Colon (tissue), 2 donors: ENCODE data around the gene ARHGEF10L.
A peak's percentile ranks its signal among the peaks of the same experiment; 100 is the strongest.

Experiments used
- FAIRE-seq: peaks from 2 replicates; lab custom pipeline; 2012; peaks lifted over from hg19 to GRCh38; lab: Jason Lieb, UNC
- donor health status: control.
- donor health status: control.

Gene ARHGEF10L

DNA sequence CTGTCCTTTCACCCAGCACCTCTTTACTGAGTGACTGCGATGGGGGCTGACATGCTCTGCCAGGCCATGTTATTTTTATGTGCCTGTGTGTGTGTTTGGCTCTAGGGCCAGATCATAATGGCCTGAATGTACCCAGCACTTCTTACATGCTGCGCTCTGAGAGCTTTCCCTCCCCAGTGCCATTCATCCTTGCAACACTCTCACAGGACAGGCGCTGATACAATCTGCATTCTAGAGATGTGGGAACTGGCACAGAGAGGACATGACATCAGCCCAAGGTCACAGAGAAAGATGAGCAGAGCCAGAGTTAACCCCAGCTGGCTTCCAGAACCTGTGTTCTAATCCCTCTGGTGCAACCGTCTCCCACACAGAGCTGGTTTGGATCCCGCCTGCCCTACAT lies 54.5 kb downstream of the ARHGEF10L start:
- FAIRE-seq = no peak

DNA sequence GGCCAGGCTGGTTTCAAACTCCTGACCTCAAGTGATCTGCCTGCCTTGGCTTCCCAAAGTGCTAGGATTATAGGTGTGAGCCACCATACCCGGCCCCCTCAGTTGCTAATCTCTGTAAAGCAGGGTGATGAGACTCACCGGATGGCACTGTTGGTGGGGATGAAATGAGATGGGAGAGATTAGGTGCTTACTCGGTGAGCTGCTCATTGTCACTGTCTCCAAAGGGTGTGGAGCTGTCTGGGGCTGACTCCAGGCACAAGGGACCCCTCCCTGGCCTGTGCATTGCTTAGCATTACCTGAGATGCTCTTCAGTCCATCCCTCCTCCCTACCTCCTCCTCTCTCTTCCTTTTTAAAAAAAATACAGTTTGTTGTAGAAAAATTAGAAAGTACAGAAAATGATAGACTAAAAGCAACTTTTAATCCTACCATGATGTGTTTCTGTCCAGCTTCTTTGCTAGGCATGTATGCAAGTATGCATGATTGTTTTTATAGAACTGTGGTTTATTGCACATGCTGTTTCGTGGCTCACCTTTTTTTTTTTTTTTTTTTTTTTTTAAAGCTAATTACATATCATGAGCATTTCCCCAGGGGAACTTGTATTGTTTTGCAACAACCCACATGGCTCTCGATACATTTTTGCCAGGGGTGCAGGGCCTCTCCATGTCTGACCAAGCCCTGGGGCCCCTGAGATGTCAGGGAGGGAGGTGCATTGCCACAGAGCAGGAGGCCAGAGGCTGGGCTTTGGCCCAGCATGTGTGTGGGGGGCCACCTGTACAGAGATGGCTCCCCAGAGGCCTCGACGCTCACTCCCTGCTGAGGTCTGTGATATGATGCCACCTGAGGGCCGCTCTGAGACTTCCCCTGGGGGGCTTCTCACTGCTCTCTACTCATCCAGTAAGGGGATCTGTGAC lies 55.4 kb downstream of the ARHGEF10L start:
- peak; percentile 10 for FAIRE-seq

- no peak for FAIRE-seq
These were observed 56.1 kb downstream of the ARHGEF10L start for GRCh38 chr1:17595602-17595925.

DNA sequence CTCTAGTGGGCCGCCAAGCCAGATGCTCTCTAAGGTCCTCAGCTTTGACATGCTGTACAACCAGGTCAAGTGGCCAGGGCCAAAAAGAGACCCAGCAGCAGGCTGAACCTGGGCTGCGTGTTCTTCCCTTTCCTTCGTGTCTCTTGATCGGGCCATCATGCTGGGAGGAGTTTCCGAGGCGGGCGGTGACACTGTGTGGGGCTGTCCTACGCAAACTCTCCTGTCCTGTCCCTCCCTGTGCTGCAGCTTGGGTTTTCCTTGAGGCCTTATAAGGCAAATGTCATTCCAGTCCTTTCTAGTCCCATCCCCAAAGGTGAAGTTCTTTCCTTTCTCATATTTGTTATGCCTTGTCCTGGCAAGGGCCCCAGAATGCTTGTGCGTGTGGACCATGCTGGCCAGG lies 56.7 kb downstream of the ARHGEF10L start:
- FAIRE-seq = no peak

DNA sequence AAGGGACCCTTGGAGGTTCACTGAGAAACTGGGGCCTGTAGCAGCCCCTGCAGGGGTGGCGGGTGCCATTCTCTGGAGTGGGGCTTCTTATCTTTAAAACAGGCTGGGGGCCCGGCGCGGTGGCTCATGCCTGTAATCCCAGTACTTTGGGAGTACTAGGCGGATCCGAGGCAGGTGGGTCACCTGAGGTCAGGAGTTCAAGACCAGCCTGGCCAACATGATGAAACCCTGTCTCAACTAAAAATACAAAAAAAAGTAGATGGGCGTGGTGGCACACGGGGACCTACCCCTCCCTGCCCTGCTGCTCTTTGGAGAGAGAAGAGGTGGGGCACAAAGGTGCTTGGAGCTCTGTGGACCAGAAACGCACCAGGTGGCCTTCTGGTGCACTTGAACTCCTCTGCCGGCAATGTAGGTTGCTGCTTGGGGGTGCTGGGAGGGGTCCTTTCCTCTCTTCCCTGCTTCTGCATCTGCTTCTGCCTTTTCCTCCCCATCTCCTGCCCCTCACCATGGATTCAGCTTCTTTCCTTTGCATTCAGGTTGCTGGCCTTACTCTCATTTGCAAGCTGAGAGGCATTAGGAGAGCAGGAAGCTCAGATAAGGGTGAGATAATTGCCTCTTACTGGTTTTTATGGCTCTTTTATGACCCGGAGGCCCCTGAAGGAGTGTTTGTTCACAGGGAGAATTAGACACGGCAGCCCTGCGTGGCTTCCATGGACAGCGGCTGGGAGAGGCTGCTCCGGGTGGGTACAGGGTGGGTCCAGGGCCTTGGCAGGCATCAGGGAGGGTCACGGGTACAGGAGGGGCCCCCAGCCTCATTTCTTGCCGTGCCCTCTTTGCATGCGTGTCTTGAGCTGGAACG lies 57.4 kb downstream of the ARHGEF10L start:
- no peak for FAIRE-seq

DNA sequence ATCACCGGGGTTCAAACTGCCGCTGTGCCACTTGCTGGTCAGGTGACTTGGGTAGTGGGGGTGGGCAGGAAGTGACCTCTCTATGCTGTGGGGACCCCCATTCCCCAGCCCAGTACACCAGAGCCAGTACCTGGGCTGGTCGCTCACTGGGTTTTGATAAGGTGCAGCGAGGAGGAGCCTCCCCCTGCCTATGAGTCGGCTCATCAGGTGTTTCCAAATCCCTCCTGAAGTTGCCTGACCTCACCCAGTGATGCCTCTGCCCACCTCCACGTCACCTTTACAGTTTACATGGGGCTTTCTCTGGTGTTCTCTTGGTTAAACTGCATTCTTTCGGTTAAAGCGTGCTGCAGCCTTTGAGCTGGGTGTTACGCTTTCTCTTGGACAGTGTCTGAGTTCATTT lies 58.2 kb downstream of the ARHGEF10L start:
- FAIRE-seq = no peak

DNA sequence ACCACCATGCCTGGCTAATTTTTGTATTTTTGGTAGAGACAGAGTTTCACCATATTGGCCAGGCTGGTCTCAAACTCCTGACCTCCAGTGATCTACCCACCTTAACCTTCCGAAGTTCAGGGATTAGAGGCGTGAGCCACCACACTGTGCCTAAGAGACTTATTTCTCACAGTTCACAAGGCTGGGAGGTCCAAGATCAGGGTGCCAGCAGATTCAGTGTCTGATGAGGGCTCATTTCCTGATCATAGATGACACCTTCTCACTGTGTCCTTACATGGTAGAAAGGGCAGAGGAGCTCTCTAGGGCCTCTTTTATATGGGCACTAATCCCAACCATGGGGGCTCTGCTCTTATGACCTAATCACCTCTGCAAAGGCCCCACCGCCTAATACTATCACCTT lies 58.8 kb downstream of the ARHGEF10L start:
- FAIRE-seq = no peak

DNA sequence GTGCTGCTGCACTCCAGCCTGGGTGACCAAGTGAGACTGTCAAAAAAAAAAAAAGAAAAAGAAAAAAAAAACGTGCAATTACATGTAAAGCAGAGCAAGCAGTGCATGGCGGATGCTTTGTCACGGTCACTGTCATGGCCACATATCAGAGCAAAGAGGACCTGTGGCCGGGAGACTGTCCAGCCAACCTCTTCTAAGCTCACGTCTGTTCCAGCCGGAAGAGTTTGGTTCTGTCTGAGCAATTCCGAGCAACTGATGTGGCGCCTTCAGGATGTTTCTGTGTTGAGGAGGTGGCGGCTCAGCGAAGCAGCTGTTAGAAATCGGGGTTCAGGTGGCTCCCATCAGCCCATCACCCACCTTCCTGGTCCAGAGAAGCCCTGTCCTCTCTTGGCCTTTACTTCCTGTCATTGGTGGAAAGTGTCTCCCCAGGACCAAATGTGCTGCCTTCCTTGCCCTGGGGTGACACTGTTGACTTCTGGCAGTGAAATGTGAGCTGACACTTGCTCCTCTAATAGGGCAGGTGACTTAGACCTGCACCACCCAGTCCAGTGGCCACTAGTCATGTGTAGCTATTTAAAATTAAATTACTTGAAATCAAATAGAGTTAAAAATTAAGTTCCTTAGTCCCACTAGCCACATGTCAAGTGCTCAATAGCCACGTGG lies 59.9 kb downstream of the ARHGEF10L start:
- no peak for FAIRE-seq

DNA sequence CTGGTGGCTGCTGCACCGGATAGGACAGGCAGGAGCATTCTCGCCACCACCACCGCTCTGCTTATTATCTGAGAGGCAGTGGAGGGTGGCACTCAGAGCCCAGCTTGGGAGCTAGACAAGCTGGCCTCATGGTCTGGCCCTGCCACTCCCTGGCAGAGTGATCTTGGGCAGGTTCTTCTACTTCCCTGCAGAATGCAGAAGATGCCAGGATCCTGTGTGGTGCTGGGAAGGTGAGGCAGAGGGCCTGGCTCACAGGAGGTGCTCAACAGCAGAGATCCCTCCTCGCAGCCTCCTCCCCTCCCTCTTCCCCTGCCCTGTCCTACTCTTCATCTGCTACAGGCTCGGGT lies 60.4 kb downstream of the ARHGEF10L start:
- no peak for FAIRE-seq

DNA sequence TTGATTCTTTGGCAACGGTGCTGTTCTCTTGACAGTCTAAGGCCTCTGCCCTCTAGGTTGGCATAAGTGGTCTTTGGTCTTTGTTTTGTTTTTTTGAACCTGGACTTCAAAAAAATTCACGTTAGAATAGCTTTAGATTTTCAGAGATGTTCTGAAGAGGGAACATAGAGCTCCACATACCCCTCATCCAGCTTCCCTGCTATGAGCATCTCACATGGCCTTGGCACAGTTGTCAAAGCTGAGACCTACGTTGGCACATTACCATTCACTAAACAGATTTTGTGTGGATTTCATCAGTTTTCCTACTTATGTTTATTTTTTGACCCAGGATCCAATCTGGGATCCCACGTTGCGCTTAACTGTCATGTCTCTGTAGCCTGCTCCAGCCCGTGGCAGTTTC lies 60.8 kb downstream of the ARHGEF10L start:
- FAIRE-seq = no peak

DNA sequence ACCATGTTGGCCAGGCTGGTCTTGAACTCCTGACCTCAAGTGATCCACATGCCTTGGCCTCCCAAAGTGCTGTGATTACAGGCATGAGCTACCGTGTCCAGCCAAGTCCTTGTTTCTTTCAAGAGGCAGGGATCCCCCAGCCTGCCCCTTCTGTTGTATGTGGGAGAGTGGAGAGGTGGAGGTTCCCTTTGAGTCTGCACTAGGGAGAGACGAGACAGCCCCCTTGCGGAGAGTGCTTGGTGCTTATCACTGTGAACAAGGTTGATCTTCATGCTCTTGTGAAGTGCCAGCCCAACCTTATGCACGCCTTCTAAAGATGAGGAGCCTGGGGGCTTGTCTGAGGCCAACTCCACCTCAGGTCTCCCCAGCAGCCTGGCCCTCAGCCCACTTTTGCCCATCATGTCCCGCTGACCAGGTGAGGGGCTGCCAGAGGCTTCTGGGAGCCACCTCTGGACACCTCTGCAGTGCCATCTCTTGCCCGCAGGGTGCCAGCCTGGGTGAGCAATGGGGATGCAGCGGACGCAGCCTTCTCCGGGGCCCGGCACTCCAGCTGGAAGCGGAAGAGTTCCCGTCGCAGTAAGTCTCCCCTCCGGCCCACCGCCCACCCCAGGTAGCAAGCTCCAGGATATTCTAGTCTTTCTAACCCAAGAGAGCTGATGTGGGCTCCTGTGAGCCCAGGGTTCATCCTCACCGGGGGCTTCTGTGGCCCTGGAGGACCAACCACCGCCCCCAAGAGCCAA lies 62.3 kb downstream of the ARHGEF10L start:
- FAIRE-seq = no peak

GRCh38 chr1:17603091-17603841 lies 63.8 kb downstream of the ARHGEF10L start:
- no peak for FAIRE-seq

DNA sequence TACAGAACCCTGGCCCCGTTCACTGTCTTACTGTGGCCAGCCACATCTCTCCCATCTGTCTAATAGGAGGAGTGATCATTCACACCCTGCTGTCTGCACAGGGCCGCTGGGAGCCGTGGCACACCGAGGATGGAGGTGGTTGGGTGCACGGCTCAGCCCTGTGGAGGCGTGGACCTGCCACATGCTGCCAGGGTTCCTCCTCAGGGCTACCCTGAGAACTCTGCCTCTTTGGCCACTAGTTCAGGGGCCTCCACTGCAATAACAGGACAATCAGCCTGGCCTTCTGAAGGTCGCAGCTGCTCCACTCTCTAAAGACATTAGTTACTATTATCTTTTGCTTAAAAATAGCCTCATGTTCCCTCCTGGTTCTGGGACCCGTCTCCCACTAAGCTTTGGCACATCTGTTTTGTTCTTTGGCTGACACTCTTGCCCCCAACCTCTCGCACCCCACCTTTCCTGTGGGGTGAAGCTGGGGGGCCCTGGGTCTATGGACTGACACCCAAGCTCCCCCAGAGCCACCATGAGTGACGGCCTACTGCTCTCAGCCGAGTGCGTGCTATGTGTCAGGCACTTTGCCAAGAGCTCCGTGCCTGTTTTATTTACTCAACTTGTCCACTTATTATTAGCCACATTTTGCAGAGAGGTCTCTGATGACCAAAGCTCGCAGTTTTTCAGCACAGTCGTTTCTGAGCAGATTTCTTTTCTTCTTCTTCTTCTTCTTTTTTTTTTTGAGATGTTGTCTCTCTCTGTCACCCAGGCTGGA lies 66.3 kb downstream of the ARHGEF10L start:
- no peak for FAIRE-seq

DNA sequence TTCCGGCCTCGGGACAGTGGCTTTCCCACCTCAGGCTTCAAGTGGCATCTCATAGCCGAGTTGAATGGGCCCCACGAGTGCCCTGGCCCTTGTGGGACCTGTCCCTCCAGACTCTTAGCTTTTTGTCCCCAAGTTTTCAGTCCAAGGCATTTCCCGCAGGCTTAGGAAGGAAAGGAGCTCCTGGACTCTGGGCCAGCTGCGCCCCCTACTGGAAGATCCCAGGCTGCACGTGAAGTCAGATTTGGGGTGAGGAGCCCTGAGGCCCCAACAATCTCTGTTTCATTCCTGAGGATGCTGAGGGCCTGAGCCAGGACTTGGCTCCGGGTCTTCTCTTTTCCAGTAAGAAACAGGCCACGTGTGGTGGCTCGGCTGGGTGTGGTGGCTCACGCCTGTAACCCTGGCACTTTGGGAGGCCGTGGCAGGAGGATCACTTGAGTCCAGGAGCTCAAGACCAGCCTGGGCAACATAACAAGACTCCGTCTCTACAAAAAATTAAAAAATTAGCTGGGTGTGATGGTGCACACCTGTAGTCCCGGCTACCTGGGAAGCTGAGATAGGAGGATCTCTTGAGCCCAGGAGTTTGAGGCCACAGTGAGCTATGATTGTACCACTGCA lies 67.4 kb downstream of the ARHGEF10L start:
- FAIRE-seq = no peak

- no peak for FAIRE-seq
These were observed 68.4 kb downstream of the ARHGEF10L start for GRCh38 chr1:17607644-17608581.

GRCh38 chr1:17609529-17609928 lies 70.0 kb downstream of the ARHGEF10L start:
- no peak for FAIRE-seq

- no peak for FAIRE-seq
These were observed 70.6 kb downstream of the ARHGEF10L start for GRCh38 chr1:17610085-17610484.

DNA sequence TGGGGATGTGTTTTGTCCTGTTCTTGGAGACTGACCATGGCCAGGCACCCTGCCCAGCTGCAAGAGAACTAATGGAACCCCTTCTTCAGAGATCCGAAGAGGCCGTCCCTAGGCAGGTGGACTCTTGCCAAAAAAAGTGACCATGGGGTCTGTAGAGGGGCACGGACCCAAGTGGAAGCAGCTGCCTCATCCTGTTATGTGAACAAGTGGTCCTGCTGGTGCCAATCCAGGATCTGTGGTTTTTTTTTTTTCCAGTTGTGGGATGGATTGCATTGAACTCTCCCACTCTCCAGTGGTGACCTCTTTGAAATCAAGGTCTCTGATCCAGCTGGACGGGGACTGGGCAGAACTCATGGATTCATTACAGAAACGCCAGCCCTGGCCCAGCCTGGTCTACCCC lies 71.2 kb downstream of the ARHGEF10L start:
- no peak for FAIRE-seq

- no peak for FAIRE-seq
These were observed 72.5 kb downstream of the ARHGEF10L start for GRCh38 chr1:17611991-17612390.
